RWPE1 (cell line): ENCODE data around the gene BEND5.

ENCODE experiments used
- CTCF ChIA-PET: fragments of 350-600 bp; sonication (Branson Sonifier 250); formaldehyde crosslinking; extraction: SDS; loops from one replicate; lab custom pipeline; 2021; lab: Yijun Ruan, JAX
- POLR2A ChIA-PET: fragments of 400-600 bp; formaldehyde crosslinking; extraction: SDS; loops from one replicate; lab custom pipeline; 2020; ENCODE audit warnings: antibody characterized with exemption; ENCODE audit not compliant: low non-redundant PET; lab: Yijun Ruan, JAX
- DNase-seq: peaks from one replicate; pipeline ENCODE4 v3.0.0; 2012; ENCODE audit warnings: low spot score
- H3K27ac ChIP-seq: fragments of 450-650 bp; 2 replicates; pipeline ENCODE4 v1.5.1; 2017
- CTCF ChIP-seq: fragments of 450-650 bp; conservative IDR thresholded peaks from 2 replicates; pipeline ENCODE4 v1.5.1; 2017; ENCODE audit warnings: low read depth, mild to moderate bottlenecking

The BEND5 gene

GRCh38 chr1:48738356-48738755, 38.3 kb downstream of the BEND5 start:
- H3K27ac ChIP-seq = no peak overlapping the region
- ChIA-PET POLR2A (no interaction called here), CTCF (interaction anchor here (1.3 kb wide), 1 partner anchor 178 kb away, joined by 3 read pairs; no protein-coding TSS in a partner anchor)
- TF ChIP-seq CTCF = no peak
- DNase-seq = no peak

- no peak overlapping the region for H3K27ac ChIP-seq
- no peak for TF ChIP-seq CTCF
- DNase-seq = no peak
- POLR2A ChIA-PET = no interaction called here
- CTCF ChIA-PET = no interaction called here
These were observed 40.9 kb downstream of the BEND5 start for GRCh38 chr1:48735796-48736195.

GRCh38 chr1:48730164-48730910, 46.4 kb downstream of the BEND5 start:
- H3K27ac ChIP-seq = no peak overlapping the region
- POLR2A ChIA-PET = no interaction called here
- CTCF ChIA-PET = no interaction called here
- no peak for TF ChIP-seq CTCF
- DNase-seq = no peak

- no peak for TF ChIP-seq CTCF
- ChIA-PET CTCF (no interaction called here), POLR2A (no interaction called here)
- no peak for DNase-seq
- H3K27ac ChIP-seq = no peak overlapping the region
These were observed 48.1 kb downstream of the BEND5 start for GRCh38 chr1:48728584-48728983.

GRCh38 chr1:48726557-48727215, 50.0 kb downstream of the BEND5 start:
- no peak for DNase-seq
- TF ChIP-seq CTCF = no peak
- POLR2A ChIA-PET = no interaction called here
- CTCF ChIA-PET = no interaction called here
- no peak overlapping the region for H3K27ac ChIP-seq

GRCh38 chr1:48726139-48726538, 50.6 kb downstream of the BEND5 start:
- no peak for DNase-seq
- ChIA-PET POLR2A (no interaction called here), CTCF (no interaction called here)
- TF ChIP-seq CTCF = no peak
- no peak overlapping the region for H3K27ac ChIP-seq
